Skeletal muscle tissue (tissue), 4 donors: Measurements from ENCODE around the gene GABRA4. TPM values are rescaled to one million over a fixed set of nuclear protein-coding genes. Genes with fewer than 3 reads are reported as not detected.

ENCODE experiments used
- H3K27ac ChIP-seq: one replicate; pipeline ENCODE4 v1.7.0; 2013; ENCODE audit warnings: mild to moderate bottlenecking, low read depth, low read length, inconsistent platforms
- H3K27me3 ChIP-seq, 3 donors: one replicate each; pipeline ENCODE4 v1.7.0; 2013; ENCODE audit warnings: low read length in 3 of 3; ENCODE audit not compliant: control insufficient read depth in 3 of 3, insufficient read depth in 3 of 3
- H3K36me3 ChIP-seq, 3 donors: one replicate each; pipeline ENCODE4 v1.7.0; 2013; ENCODE audit warnings: low read length in 3 of 3; ENCODE audit not compliant: control insufficient read depth in 3 of 3, insufficient read depth in 3 of 3
- H3K4me1 ChIP-seq, 3 donors: one replicate each; pipeline ENCODE4 v1.7.0; 2013; ENCODE audit warnings: low read length in 3 of 3, mild to moderate bottlenecking in 3 of 3; ENCODE audit not compliant: control insufficient read depth in 3 of 3, insufficient read depth in 3 of 3
- H3K4me3 ChIP-seq, 3 donors: one replicate each; pipeline ENCODE4 v1.7.0; 2013; ENCODE audit warnings: low read length in 3 of 3
- H3K9ac ChIP-seq, 3 donors: one replicate each; pipeline ENCODE4 v1.7.0; 2013; ENCODE audit warnings: low read length in 3 of 3, mild to moderate bottlenecking in 3 of 3, moderate library complexity in 2 of 3, low read depth in 1 of 3
- H3K9me3 ChIP-seq, 3 donors: one replicate each; pipeline ENCODE4 v1.7.0; 2013; ENCODE audit warnings: low read length in 3 of 3; ENCODE audit not compliant: control insufficient read depth in 3 of 3
- total RNA-seq: library from RNA; depleted of rRNA; stranded (reverse); fragments of >200 nt; gene quantifications from one replicate; pipeline ENCODE4 v1.2.3, GENCODE V29; 2014
- donor health status: Osteomylitis.

GABRA4 gene
- total RNA-seq, 1 donor from 2014 or later: under 0.01 TPM

DNA sequence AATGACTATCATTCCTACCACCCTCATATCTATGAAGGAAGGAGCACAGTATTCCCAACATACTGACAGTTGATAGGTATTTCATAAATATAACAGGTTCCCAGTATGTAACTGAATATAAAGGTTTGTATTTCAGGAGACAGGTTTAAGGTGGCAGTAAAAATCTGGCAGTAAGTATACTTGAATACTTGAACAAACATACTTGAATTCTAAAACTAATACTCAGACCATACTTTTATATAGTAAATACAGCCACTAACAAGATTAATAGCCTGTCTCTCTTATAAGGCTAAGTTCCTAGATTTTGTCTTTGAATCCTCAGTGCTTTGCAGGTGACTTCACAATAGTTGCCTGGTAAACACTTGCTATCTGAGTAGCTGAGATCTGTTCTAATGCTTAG lies 37.8 kb downstream of the GABRA4 start:
- H3K9ac ChIP-seq: no peak overlapping the region
- no peaks in the 10 kb centered on the region for H3K27me3 ChIP-seq
- no peaks in the 10 kb centered on the region for H3K9me3 ChIP-seq
- no peaks in the 10 kb centered on the region for H3K4me1 ChIP-seq
- H3K4me3 ChIP-seq: no peak overlapping the region
- H3K27ac ChIP-seq: no peak overlapping the region
- no peaks in the 10 kb centered on the region for H3K36me3 ChIP-seq

DNA sequence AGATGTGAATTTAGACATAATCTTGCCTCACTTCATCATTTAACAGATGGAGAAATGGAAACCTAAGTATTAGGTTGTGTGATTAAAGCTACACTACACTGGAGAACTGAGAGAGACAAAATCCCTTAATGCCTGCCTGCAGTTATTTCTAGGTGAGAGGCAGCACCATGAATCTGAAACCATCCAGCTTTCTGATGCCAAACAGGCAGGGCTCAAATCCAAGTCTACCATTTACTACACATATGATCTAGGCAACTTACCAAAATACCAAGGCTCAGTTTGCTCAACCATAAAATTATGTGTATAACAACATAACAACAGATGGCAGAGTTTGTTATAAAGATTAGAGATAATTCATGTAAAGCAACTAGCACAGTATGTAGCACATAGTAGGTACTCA lies 38.7 kb downstream of the GABRA4 start:
- no peaks in the 10 kb centered on the region for H3K4me1 ChIP-seq
- no peak overlapping the region for H3K9ac ChIP-seq
- H3K36me3 ChIP-seq: no peaks in the 10 kb centered on the region
- no peaks in the 10 kb centered on the region for H3K9me3 ChIP-seq
- no peak overlapping the region for H3K27ac ChIP-seq
- no peaks in the 10 kb centered on the region for H3K27me3 ChIP-seq
- H3K4me3 ChIP-seq: no peak overlapping the region

DNA sequence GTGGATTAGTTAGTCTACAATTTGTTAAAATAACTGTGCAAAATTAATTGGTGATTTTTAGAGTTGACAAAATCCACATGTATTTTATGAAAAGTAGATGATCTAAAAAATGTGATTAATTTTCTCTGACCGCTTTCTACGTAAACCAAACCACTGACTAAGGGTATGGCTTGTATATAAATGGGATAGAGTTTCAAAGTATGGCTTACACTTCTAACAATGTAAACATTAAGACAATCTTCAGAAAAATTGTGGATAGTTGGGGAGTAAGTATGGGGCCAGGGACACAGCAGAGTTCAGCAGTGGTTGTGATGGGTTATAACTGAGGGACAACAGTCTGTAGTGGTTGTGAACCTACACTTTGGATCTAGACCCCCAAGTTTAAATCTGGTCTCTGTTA lies 39.8 kb downstream of the GABRA4 start:
- Histone ChIP-seq H3K9me3 (no peaks in the 10 kb centered on the region), H3K27me3 (no peaks in the 10 kb centered on the region), H3K9ac (no peak overlapping the region), H3K36me3 (no peaks in the 10 kb centered on the region), H3K27ac (no peak overlapping the region), H3K4me3 (no peak overlapping the region), H3K4me1 (no peaks in the 10 kb centered on the region)

DNA sequence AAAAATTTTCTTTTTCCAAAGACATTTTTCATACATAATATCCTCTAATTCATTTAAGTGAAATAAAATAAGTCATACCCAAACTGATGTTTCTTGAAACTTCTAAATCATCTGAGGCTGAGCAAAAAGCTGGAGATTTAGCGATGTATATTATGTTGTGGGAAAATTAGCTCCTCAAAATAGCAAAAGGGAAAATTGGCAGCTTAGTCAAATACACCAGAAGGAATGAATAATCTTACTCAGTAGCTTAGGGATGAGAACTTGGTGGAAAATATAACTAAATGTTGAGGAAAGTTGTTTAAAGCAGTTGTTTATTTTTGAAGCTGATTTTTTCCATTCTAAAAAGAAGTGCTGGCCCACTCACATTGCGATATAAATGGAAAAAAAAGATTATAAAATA lies 40.9 kb downstream of the GABRA4 start:
- no peak overlapping the region for H3K27ac ChIP-seq
- no peaks in the 10 kb centered on the region for H3K9me3 ChIP-seq
- no peaks in the 10 kb centered on the region for H3K4me1 ChIP-seq
- no peak overlapping the region for H3K4me3 ChIP-seq
- no peaks in the 10 kb centered on the region for H3K27me3 ChIP-seq
- no peak overlapping the region for H3K9ac ChIP-seq
- H3K36me3 ChIP-seq: no peaks in the 10 kb centered on the region

DNA sequence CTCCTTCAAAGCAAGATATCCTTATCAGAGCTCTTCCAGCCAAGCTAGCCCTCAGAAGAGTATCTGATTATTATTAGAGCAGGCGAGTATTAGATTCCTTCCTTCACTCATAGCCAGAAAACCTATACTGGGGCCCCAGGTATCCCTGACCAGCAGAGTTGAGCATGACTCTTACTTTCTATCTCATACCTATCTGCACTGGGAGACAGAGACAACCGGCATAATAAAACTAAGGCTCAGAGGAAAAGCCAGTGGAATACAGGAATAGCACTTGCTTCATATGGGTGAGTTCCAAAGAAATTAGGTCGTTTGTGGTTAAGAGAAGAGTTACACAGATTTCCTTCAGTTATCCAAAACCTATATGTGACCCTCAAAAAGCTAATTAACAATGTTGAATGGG lies 42.6 kb downstream of the GABRA4 start:
- H3K27ac ChIP-seq: no peak overlapping the region

DNA sequence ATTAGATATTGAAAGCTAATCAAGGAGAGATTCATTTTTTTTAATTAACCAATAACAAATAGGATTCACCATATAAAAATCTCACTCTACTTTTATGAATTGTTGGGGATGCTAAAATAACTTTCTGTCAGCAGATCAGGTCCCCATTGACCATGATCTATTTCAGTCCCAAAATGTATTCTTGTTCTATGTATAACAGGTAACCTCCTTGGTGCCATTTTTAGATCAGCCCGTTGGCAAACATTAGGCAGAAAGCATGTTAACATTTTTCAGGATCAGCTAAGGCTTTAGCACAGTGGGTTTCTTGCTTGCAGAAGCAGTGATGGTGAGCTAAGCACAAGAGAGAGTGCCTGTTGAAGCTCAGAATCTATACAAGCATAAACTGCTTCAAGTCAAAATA lies 43.6 kb downstream of the GABRA4 start:
- H3K4me1 ChIP-seq: no peaks in the 10 kb centered on the region
- no peaks in the 10 kb centered on the region for H3K27me3 ChIP-seq
- no peak overlapping the region for H3K9ac ChIP-seq
- no peak overlapping the region for H3K27ac ChIP-seq
- H3K9me3 ChIP-seq: no peaks in the 10 kb centered on the region
- no peaks in the 10 kb centered on the region for H3K36me3 ChIP-seq
- no peak overlapping the region for H3K4me3 ChIP-seq

More for the DNA sequence above, 42.6 kb downstream of the GABRA4 start:
- no peaks in the 10 kb centered on the region for H3K4me1 ChIP-seq
- no peaks in the 10 kb centered on the region for H3K36me3 ChIP-seq
- H3K27me3 ChIP-seq: no peaks in the 10 kb centered on the region
- H3K4me3 ChIP-seq: no peak overlapping the region
- H3K9me3 ChIP-seq: no peaks in the 10 kb centered on the region
- H3K9ac ChIP-seq: no peak overlapping the region

DNA sequence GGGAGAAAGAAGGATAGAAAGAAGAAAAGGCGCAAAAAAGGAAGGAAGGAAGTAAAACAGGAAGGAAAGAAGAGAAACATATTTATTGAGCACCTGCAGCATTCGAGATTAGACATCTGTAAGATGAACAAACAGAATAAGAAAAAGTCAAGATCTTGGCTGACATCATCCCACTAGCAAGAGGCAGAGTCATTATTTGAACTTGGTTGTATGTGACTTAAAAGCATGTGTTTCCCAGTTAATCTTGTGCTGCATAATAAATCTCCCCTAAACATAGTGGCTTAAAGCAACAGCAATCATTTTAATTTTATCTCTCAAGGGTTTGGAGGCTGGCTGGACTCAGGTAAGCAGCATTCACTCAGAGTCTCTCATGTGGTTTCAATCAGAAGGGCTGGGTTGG lies 45.8 kb downstream of the GABRA4 start:
- no peak overlapping the region for H3K27ac ChIP-seq
- H3K36me3 ChIP-seq: no peaks in the 10 kb centered on the region
- H3K9me3 ChIP-seq: no peaks in the 10 kb centered on the region
- H3K9ac ChIP-seq: no peak overlapping the region
- no peaks in the 10 kb centered on the region for H3K4me1 ChIP-seq
- H3K4me3 ChIP-seq: no peak overlapping the region
- no peaks in the 10 kb centered on the region for H3K27me3 ChIP-seq

DNA sequence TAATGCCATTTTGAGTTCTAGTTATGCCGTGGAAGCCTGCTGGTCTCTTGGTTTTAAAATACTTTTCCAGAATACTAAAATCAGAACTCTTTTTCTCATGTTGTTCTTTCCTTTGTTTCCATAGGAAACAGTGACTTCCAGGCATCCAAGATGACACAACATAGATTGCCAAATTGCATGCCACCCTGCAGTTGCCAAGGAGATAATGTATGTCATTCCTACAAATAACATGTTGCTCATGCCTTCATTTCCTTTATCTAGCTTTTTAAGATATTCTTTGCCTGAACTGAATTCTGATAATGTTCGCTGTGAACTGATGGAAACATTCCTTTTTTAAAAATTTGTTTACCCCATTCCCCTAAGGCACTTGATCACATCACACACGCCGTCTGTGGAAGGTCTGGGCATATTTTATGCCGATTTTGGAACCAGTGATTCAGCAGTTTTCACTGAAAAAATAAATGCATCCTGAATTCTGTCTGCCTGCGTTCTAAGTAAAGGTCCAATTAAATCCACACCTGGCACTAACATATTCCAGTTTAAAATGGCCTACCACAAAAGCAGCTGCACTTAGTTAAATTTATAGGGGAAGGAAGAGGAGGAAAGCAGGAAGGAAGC lies 46.4 kb downstream of the GABRA4 start:
- no peaks in the 10 kb centered on the region for H3K27me3 ChIP-seq
- H3K27ac ChIP-seq: no peak overlapping the region
- H3K36me3 ChIP-seq: no peaks in the 10 kb centered on the region
- H3K9me3 ChIP-seq: no peaks in the 10 kb centered on the region
- no peaks in the 10 kb centered on the region for H3K4me1 ChIP-seq
- H3K9ac ChIP-seq: no peak overlapping the region
- H3K4me3 ChIP-seq: no peak overlapping the region

DNA sequence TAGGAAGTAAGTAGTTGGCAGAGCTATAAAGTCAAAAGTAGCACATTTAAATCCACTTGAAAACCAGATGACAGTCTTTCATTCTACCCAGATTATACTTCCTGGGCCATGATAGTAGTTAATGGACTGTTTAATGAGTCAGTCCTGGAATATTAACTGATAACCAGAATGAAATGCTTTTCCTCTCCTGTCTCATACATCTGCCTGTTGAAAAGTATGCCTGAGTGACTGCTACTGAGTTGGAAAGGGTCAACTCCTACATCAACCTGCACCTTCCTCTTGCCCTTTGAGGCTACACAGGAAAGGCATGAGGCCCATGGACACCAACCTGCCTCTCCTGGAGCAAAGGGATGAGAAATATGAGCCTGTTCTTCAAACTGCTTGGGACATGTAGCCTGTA lies 48.3 kb downstream of the GABRA4 start:
- H3K27me3 ChIP-seq: no peaks in the 10 kb centered on the region
- no peak overlapping the region for H3K4me3 ChIP-seq
- H3K36me3 ChIP-seq: no peaks in the 10 kb centered on the region
- H3K9ac ChIP-seq: no peak overlapping the region
- H3K9me3 ChIP-seq: no peaks in the 10 kb centered on the region
- H3K27ac ChIP-seq: no peak overlapping the region
- H3K4me1 ChIP-seq: no peaks in the 10 kb centered on the region

DNA sequence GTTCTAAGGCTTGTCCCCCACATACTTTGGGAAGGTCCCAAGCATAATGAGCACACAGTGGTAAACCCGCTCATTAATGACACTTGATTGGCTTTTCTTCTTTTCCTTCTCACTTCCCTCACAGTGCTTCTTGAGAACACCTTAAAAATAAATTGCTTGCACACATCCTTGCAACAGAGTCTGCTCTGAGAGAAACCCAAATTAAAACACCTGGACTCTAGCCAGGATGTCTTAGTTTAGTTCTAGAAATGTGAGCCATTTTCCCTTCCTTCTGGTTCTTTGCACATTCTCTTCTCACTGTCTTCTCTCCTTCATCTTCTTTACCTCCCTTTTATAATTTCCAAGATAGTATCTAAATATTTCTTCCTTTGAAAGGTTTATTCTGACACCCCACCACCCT lies 49.0 kb downstream of the GABRA4 start:
- no peak overlapping the region for H3K9ac ChIP-seq
- H3K27ac ChIP-seq: no peak overlapping the region
- H3K4me3 ChIP-seq: no peak overlapping the region
- no peaks in the 10 kb centered on the region for H3K9me3 ChIP-seq
- H3K4me1 ChIP-seq: no peaks in the 10 kb centered on the region
- H3K27me3 ChIP-seq: no peaks in the 10 kb centered on the region
- H3K36me3 ChIP-seq: no peaks in the 10 kb centered on the region

DNA sequence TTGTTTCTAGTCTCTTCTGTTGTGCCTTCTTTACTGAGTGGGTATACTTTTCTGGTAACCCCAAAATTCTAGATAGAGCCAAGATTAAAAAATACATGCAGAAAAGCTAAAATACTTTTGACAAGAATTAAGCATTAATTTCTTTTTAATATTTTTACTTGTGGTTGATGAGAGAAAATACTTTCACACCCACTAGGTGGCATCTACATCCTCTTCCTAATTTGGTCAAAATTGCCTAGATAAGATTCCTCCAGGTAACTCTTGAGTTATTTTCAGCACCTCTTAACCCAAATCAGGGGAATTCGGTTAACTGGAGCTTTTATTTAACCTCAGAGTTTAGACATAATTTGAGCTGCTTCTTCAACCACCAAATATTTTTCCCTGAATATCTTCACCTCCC lies 55.9 kb downstream of the GABRA4 start:
- H3K9me3 ChIP-seq: no peaks in the 10 kb centered on the region
- no peaks in the 10 kb centered on the region for H3K27me3 ChIP-seq
- H3K4me3 ChIP-seq: no peak overlapping the region
- no peak overlapping the region for H3K9ac ChIP-seq
- no peak overlapping the region for H3K27ac ChIP-seq
- no peaks in the 10 kb centered on the region for H3K36me3 ChIP-seq
- no peaks in the 10 kb centered on the region for H3K4me1 ChIP-seq
